Bronchial epithelial cell (primary cell): ENCODE data around the gene BBLN. TPM values are rescaled to one million over a fixed set of nuclear protein-coding genes. Genes with fewer than 3 reads are reported as not detected.

Experiments
- DNase-seq: peaks from one replicate; pipeline ENCODE4 v3.0.0-alpha.2; 2010; ENCODE audit warnings: low read depth
- FAIRE-seq: peaks from 2 replicates; lab custom pipeline; 2011; peaks lifted over from hg19 to GRCh38; lab: Jason Lieb, UNC
- H3K27me3 ChIP-seq: 2 replicates; pipeline ENCODE4 v1.5.1; 2011; ENCODE audit warnings: low read length; ENCODE audit not compliant: control insufficient read depth, insufficient read depth
- H3K36me3 ChIP-seq: 2 replicates; pipeline ENCODE4 v1.5.1; 2011; ENCODE audit warnings: low read length; ENCODE audit not compliant: control insufficient read depth, insufficient read depth
- H3K4me3 ChIP-seq: 2 replicates; pipeline ENCODE4 v1.5.1; 2011; ENCODE audit warnings: mild to moderate bottlenecking, low read depth, low read length, control low read depth
- total RNA-seq: library from RNA; depleted of rRNA; stranded (reverse); fragments of >200 nt; gene quantifications from 2 replicates; pipeline ENCODE4 v1.2.1, GENCODE V29; 2014
- TF ChIP-seq, protein P1 (sequence below): IDR thresholded peaks from 2 replicates; pipeline ENCODE4 v1.5.1; 2011; ENCODE audit warnings: mild to moderate bottlenecking, moderate library complexity, low read length, control low read depth, inconsistent platforms; ENCODE audit not compliant: insufficient read depth, severe bottlenecking

The BBLN gene
- total RNA-seq, 1 donor from 2014 or later = 28.2 TPM

DNA sequence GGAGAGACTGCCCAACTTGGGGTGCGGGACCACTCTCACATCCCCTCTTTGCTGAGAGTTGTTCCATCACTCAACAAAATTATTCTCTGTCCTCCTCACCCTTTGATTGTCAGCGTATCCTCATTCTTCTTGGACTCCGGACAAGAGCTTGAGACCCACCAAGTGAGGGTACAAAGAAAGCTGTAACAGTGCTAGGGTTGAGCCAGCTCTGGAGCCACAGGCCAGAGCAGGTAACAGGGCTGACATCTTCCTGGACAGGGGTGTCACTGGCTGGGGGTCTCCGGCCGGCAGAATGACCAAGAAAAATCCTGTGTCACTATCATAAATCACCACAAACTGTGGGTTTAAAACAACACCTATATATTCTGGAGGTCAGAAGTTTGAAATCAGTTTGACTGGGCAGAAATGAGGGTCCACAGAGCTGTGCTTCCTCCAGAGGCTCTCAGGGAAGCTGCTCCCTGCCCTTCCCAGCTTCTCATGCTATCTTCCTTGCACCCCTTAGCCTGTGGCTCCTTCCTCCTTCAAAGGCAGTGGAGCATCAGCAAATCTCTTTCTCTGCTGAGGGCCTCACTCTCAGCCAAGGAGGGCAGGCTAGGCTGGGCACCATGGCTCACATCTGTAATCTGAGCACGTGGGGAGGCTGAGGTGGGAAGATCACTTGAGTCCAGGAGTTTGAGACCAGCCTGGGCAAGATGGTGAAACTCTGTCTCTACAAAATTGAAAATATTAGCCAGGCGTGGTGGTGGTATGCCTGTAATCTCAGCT, 4.1 kb upstream of the BBLN start:
- H3K27me3 ChIP-seq = no peaks in the 10 kb centered on the region
- no peaks in the 10 kb centered on the region for H3K36me3 ChIP-seq
- DNase-seq = no peak

DNA sequence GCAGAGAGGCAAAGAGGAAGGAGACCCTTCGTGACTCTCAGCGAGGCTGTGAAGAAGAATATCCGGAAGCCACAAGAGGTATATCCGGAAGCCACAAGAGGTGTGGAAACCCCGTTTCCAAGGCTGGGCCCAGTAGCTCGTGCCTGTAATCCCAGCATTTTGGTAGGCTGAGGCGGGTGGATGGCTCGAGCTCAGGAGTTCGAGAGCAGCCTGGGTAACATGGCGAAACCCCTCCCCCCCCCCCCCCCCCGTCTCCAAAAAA, 612 bp upstream of the BBLN start:
- TF ChIP-seq, protein P1, sequence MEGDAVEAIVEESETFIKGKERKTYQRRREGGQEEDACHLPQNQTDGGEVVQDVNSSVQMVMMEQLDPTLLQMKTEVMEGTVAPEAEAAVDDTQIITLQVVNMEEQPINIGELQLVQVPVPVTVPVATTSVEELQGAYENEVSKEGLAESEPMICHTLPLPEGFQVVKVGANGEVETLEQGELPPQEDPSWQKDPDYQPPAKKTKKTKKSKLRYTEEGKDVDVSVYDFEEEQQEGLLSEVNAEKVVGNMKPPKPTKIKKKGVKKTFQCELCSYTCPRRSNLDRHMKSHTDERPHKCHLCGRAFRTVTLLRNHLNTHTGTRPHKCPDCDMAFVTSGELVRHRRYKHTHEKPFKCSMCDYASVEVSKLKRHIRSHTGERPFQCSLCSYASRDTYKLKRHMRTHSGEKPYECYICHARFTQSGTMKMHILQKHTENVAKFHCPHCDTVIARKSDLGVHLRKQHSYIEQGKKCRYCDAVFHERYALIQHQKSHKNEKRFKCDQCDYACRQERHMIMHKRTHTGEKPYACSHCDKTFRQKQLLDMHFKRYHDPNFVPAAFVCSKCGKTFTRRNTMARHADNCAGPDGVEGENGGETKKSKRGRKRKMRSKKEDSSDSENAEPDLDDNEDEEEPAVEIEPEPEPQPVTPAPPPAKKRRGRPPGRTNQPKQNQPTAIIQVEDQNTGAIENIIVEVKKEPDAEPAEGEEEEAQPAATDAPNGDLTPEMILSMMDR = no peak
- DNase-seq = no peak
- peak overlapping the region; percentile 49 for H3K4me3 ChIP-seq
- peaks cover 6% of the 10 kb centered on the region for H3K36me3 ChIP-seq
- FAIRE-seq = no peak
- H3K27me3 ChIP-seq = no peaks in the 10 kb centered on the region

More for the DNA sequence above, 4.1 kb upstream of the BBLN start:
- H3K4me3 ChIP-seq = no peak overlapping the region
- TF ChIP-seq, protein P1 = no peak
- no peak for FAIRE-seq

DNA sequence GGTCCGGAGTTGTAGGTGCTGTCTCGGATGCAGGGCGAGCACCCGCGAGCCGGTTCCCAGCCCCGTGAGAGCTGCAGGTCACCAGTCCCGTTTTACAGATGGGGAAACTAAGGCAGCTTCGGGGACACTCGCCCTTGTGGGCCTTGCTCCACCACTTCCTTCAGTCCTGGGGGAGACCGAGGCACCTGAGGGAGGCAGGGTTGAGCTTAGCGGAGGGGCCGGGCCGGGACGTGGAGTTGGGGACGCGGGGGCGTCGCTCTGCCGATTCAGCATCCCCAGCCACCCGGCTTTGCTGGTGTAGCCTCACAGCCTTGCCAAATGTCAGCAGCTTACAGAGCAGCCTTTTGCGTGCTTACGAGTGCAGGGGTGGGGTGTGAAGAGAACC, 530 bp downstream of the BBLN start:
- no peak for DNase-seq
- Histone ChIP-seq H3K27me3 (no peaks in the 10 kb centered on the region), H3K4me3 (peak overlapping the region; percentile 93), H3K36me3 (peaks cover 6% of the 10 kb centered on the region)
- no peak for FAIRE-seq
- TF ChIP-seq, protein P1 = no peak

DNA sequence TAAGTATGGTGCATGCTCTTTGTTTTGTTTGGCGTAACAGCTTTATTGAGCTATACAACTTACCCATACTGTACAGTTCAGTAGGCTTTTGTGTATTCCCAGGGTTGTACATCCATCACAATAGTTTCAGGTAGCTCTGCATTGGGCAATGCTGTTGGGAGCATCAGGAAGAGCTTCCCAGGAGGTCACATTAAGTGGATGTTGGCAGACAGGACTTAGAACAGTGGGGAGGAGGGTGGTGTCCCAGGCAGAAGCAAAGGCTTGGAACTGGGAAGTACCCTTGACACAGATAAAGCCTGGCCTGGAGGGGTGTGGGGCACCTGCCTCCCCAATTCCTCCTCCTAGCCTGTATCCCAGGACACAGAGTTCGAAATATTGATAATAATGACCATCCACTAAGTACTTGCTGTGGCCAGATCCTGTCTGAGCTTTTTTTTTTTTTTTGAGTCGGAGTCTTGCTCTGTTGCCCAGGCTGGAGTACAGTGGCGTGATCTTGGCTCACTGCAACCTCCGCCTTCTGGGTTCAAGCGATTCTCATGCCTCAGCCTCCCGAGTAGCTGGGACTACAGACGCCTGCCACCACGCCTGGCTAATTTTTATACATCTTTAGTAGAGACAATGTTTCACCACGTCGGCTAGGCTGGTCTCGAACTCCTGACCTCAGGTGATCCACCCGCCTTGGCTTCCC, 1.3 kb downstream of the BBLN start:
- Histone ChIP-seq H3K27me3 (no peaks in the 10 kb centered on the region), H3K36me3 (peaks cover 10% of the 10 kb centered on the region), H3K4me3 (peak overlapping the region; percentile 93)
- FAIRE-seq = no peak
- DNase-seq = no peak
- TF ChIP-seq, protein P1 = no peak

DNA sequence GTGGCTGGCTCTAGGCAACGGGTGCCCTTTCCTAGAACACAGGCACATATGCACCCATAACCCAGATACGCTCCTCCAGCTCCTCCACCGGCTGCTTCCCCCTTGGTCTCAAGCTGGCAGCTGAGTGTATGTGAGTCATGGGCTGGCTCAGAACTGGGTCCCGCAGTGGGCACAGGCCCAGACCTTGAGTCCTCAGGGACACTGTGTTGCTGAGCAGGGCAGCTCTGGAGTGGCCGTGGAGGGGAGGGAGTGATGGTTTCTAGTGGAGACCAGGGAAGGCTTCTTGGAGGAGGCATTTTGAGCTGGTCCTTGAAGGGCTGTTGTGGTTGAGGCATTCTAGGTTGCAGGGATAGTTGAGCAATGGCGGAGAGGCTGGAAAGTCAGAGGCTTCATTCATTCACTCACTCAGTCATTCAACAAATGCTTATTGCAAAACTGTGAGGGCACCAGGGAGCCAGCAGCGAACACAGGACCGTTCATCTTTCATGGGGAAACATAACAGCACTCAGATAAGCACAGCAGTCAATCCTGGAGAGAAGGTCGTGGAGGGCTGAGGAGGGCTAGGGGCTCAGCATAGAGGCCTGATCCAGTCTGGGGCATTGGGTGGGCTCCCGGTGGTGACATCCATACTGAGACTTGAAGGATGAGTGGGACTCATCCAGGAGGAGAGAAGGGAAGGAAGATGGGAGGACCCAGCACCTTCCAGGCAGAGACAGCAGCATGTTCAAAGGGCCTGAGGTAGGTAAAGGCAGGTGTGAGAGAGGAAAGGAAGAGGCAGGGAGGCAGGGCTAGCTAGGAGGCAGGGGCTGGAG, 2.4 kb downstream of the BBLN start:
- no peak for DNase-seq
- FAIRE-seq = no peak
- peaks cover 14% of the 10 kb centered on the region for H3K36me3 ChIP-seq
- TF ChIP-seq, protein P1 = no peak
- no peaks in the 10 kb centered on the region for H3K27me3 ChIP-seq
- no peak overlapping the region for H3K4me3 ChIP-seq
